HEK293 (cell line): ENCODE data around the gene BUD23.

Experiments
- CTCF ChIA-PET: fragments of 350-600 bp; formaldehyde crosslinking; extraction: SDS; loops from one replicate; lab custom pipeline; 2021; ENCODE audit warnings: antibody characterized with exemption; lab: Yijun Ruan, JAX
- POLR2A ChIA-PET: fragments of 300-600 bp; formaldehyde crosslinking; extraction: SDS; loops from one replicate; lab custom pipeline; 2020; ENCODE audit warnings: antibody characterized with exemption, inconsistent platforms; lab: Yijun Ruan, JAX
- H3K27ac ChIP-seq: fragments of 200-500 bp; sonication (Bioruptor generic); 2 replicates; pipeline ENCODE4 v1.5.1; 2014; ENCODE audit warnings: low read depth, low read length, control low read depth, inconsistent platforms; ENCODE audit errors: extremely low read depth
- H3K36me3 ChIP-seq, 2 experiments: fragments of 200-500 bp in 1 of 2; sonication (Bioruptor generic) in 1 of 2; 1 replicate in 1 of 2; 2 replicates in 1 of 2; pipeline ENCODE4 v1.5.1; 2014 to 2017; ENCODE audit warnings: inconsistent platforms in 2 of 2, low read length in 2 of 2; ENCODE audit not compliant: control insufficient read depth in 2 of 2, insufficient read depth in 1 of 2
- H3K4me1 ChIP-seq: fragments of 200-500 bp; sonication (Bioruptor generic); 2 replicates; pipeline ENCODE4 v1.5.1; 2014; ENCODE audit warnings: mild to moderate bottlenecking, low read length, inconsistent platforms; ENCODE audit not compliant: control insufficient read depth, insufficient read depth
- H3K4me3 ChIP-seq: 2 replicates; pipeline ENCODE4 v1.5.1; 2011; ENCODE audit warnings: low read depth, mild to moderate bottlenecking, control low read depth, low read length, moderate library complexity
- H3K9me3 ChIP-seq: fragments of 200-500 bp; sonication (Bioruptor generic); 2 replicates; pipeline ENCODE4 v1.5.1; 2014; ENCODE audit warnings: low read depth, low read length, inconsistent platforms; ENCODE audit not compliant: control insufficient read depth, insufficient read depth
- BCL11B ChIP-seq: fragments of 450-650 bp; formaldehyde crosslinking; IDR thresholded peaks from 2 replicates; pipeline ENCODE4 v1.5.1; 2016; ENCODE audit warnings: low read depth, missing biosample characterization, missing genetic modification characterization
- BCL6B ChIP-seq: fragments of 450-650 bp; formaldehyde crosslinking; IDR thresholded peaks from 2 replicates; pipeline ENCODE4 v1.5.1; 2017; ENCODE audit warnings: missing biosample characterization, missing genetic modification characterization
- EGR2 ChIP-seq: fragments of 450-650 bp; formaldehyde crosslinking; IDR thresholded peaks from 2 replicates; pipeline ENCODE4 v1.5.1; 2016; ENCODE audit warnings: low read depth, missing biosample characterization, missing genetic modification characterization
- HOXC10 ChIP-seq: sonication (generic); formaldehyde crosslinking; IDR thresholded peaks from 2 replicates; pipeline ENCODE4 v1.8.1; 2023; ENCODE audit warnings: mild to moderate bottlenecking, missing genetic modification reagents
- KLF1 ChIP-seq: fragments of 450-650 bp; formaldehyde crosslinking; IDR thresholded peaks from 2 replicates; pipeline ENCODE4 v1.5.1; 2016; ENCODE audit warnings: missing biosample characterization, missing genetic modification characterization
- OSR2 ChIP-seq: fragments of 450-650 bp; formaldehyde crosslinking; IDR thresholded peaks from 2 replicates; pipeline ENCODE4 v1.5.1; 2016; ENCODE audit warnings: missing biosample characterization, missing genetic modification characterization
- SCRT2 ChIP-seq: fragments of 450-650 bp; formaldehyde crosslinking; IDR thresholded peaks from 2 replicates; pipeline ENCODE4 v1.5.1; 2016; ENCODE audit warnings: missing biosample characterization, missing genetic modification characterization
- ZBTB20 ChIP-seq: fragments of 450-650 bp; formaldehyde crosslinking; IDR thresholded peaks from 2 replicates; pipeline ENCODE4 v1.5.1; 2016; ENCODE audit warnings: missing biosample characterization, missing genetic modification characterization
- ZBTB44 ChIP-seq: fragments of 450-650 bp; IDR thresholded peaks from 2 replicates; pipeline ENCODE4 v1.5.1; 2018; ENCODE audit warnings: missing biosample characterization, mild to moderate bottlenecking, missing genetic modification characterization
- ZBTB48 ChIP-seq: fragments of 450-650 bp; formaldehyde crosslinking; IDR thresholded peaks from 2 replicates; pipeline ENCODE4 v1.5.1; 2016; ENCODE audit warnings: missing biosample characterization, missing genetic modification characterization
- ZFHX2 ChIP-seq: fragments of 450-650 bp; formaldehyde crosslinking; conservative IDR thresholded peaks from 2 replicates; pipeline ENCODE4 v1.5.1; 2016; ENCODE audit warnings: missing biosample characterization, missing genetic modification characterization
- ZIC2 ChIP-seq: fragments of 450-650 bp; formaldehyde crosslinking; IDR thresholded peaks from 2 replicates; pipeline ENCODE4 v1.5.1; 2016; ENCODE audit warnings: missing biosample characterization, missing genetic modification characterization
- ZNF2 ChIP-seq: fragments of 450-650 bp; formaldehyde crosslinking; IDR thresholded peaks from 2 replicates; pipeline ENCODE4 v1.5.1; 2016; ENCODE audit warnings: missing biosample characterization, missing genetic modification characterization
- ZNF37A ChIP-seq: fragments of 450-650 bp; IDR thresholded peaks from 2 replicates; pipeline ENCODE4 v1.5.1; 2018; ENCODE audit warnings: missing biosample characterization, missing genetic modification characterization
- ZNF423 ChIP-seq: fragments of 450-650 bp; formaldehyde crosslinking; IDR thresholded peaks from 2 replicates; pipeline ENCODE4 v1.5.1; 2016; ENCODE audit warnings: missing biosample characterization, missing genetic modification characterization
- ZNF48 ChIP-seq: fragments of 450-650 bp; formaldehyde crosslinking; IDR thresholded peaks from 2 replicates; pipeline ENCODE4 v1.5.1; 2016; ENCODE audit warnings: missing biosample characterization, missing genetic modification characterization
- ZNF529 ChIP-seq: fragments of 450-650 bp; formaldehyde crosslinking; IDR thresholded peaks from 2 replicates; pipeline ENCODE4 v1.5.1; 2017; ENCODE audit warnings: missing genetic modification characterization, missing biosample characterization; ENCODE audit not compliant: insufficient replicate concordance
- ZNF549 ChIP-seq: fragments of 450-650 bp; IDR thresholded peaks from 2 replicates; pipeline ENCODE4 v1.5.1; 2018; ENCODE audit warnings: missing biosample characterization, missing genetic modification characterization, mild to moderate bottlenecking, inconsistent platforms, moderate library complexity
- ZNF658 ChIP-seq: fragments of 450-650 bp; formaldehyde crosslinking; IDR thresholded peaks from 2 replicates; pipeline ENCODE4; 2016; ENCODE audit warnings: missing biosample characterization, missing genetic modification characterization
- ZNF692 ChIP-seq: fragments of 450-650 bp; formaldehyde crosslinking; IDR thresholded peaks from 2 replicates; pipeline ENCODE4 v1.5.1; 2016; ENCODE audit warnings: missing biosample characterization, missing genetic modification characterization
- ZSCAN30 ChIP-seq: fragments of 450-650 bp; IDR thresholded peaks from 2 replicates; pipeline ENCODE4 v1.5.1; 2018; ENCODE audit warnings: missing biosample characterization, mild to moderate bottlenecking, missing genetic modification characterization, moderate library complexity
- TF ChIP-seq, protein P1 (sequence below): sonication (generic); formaldehyde crosslinking; IDR thresholded peaks from 2 replicates; pipeline ENCODE4 v1.8.1; 2022; ENCODE audit warnings: mild to moderate bottlenecking, moderate library complexity, missing genetic modification reagents
- TF ChIP-seq, protein P2 (sequence below): fragments of 450-650 bp; formaldehyde crosslinking; IDR thresholded peaks from 2 replicates; pipeline ENCODE4 v1.5.1; 2016; ENCODE audit warnings: missing biosample characterization, missing genetic modification characterization

Gene BUD23

GRCh38 chr7:73680501-73680900 lies 2.9 kb upstream of the BUD23 start:
- H3K9me3 ChIP-seq = no peaks in the 10 kb centered on the region
- H3K4me3 ChIP-seq = no peak overlapping the region
- no peak overlapping the region for H3K27ac ChIP-seq
- TF ChIP-seq KLF1 (peak; percentile 38; the same call in 1 of the 2 replicates), ZBTB20 (tag by site-specific recombination) (no peak)
- CTCF ChIA-PET = interaction anchor here (0.6 to 1.0 kb wide), 2 partner anchors 21 to 45 kb away, joined by 3 to 4 read pairs; no protein-coding TSS in a partner anchor
- H3K4me1 ChIP-seq = peaks cover 3% of the 10 kb centered on the region; the same call in 1 of the 2 replicates
- POLR2A ChIA-PET = interaction anchor here (0.5 to 0.6 kb wide), 3 partner anchors 37 to 152 kb away, joined by 3 read pairs; no protein-coding TSS in a partner anchor
- H3K36me3 ChIP-seq = peaks cover 0 to 19% of the 10 kb centered on the region in 2 experiments; a peak in 1 of 3 replicates

- Histone ChIP-seq H3K36me3 (peaks cover 0 to 19% of the 10 kb centered on the region in 2 experiments; a peak in 1 of 3 replicates), H3K27ac (no peak overlapping the region), H3K9me3 (no peaks in the 10 kb centered on the region), H3K4me3 (no peak overlapping the region), H3K4me1 (peaks cover 3% of the 10 kb centered on the region; the same call in 1 of the 2 replicates)
- ChIA-PET CTCF (interaction anchor here (0.6 to 1.0 kb wide), 2 partner anchors 20 to 45 kb away, joined by 3 to 4 read pairs; no protein-coding TSS in a partner anchor), POLR2A (interaction anchor here (0.5 to 0.6 kb wide), 2 partner anchors 52 to 152 kb away, joined by 3 read pairs; no protein-coding TSS in a partner anchor)
- TF ChIP-seq ZNF529 (tag by site-specific recombination) (no peak), ZNF2 (tag by site-specific recombination) (no peak), BCL11B (no peak), SCRT2 (tag by site-specific recombination) (no peak), OSR2 (tag by site-specific recombination) (no peak), ZNF692 (tag by site-specific recombination) (no peak), BCL6B (tag by site-specific recombination) (no peak), ZNF48 (tag by site-specific recombination) (no peak), ZNF658 (tag by site-specific recombination) (no peak), ZBTB48 (tag by site-specific recombination) (no peak), ZNF37A (no peak), ZSCAN30 (no peak), HOXC10 (CRISPR knock-in tag) (no peak)
- TF ChIP-seq, protein P1, sequence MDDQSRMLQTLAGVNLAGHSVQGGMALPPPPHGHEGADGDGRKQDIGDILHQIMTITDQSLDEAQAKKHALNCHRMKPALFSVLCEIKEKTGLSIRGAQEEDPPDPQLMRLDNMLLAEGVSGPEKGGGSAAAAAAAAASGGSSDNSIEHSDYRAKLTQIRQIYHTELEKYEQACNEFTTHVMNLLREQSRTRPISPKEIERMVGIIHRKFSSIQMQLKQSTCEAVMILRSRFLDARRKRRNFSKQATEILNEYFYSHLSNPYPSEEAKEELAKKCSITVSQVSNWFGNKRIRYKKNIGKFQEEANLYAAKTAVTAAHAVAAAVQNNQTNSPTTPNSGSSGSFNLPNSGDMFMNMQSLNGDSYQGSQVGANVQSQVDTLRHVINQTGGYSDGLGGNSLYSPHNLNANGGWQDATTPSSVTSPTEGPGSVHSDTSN (CRISPR knock-in tag) = no peak
- TF ChIP-seq, protein P2, sequence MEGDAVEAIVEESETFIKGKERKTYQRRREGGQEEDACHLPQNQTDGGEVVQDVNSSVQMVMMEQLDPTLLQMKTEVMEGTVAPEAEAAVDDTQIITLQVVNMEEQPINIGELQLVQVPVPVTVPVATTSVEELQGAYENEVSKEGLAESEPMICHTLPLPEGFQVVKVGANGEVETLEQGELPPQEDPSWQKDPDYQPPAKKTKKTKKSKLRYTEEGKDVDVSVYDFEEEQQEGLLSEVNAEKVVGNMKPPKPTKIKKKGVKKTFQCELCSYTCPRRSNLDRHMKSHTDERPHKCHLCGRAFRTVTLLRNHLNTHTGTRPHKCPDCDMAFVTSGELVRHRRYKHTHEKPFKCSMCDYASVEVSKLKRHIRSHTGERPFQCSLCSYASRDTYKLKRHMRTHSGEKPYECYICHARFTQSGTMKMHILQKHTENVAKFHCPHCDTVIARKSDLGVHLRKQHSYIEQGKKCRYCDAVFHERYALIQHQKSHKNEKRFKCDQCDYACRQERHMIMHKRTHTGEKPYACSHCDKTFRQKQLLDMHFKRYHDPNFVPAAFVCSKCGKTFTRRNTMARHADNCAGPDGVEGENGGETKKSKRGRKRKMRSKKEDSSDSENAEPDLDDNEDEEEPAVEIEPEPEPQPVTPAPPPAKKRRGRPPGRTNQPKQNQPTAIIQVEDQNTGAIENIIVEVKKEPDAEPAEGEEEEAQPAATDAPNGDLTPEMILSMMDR (tag by site-specific recombination) = no peak
Measured at GRCh38 chr7:73681031-73681430, 2.4 kb upstream of the BUD23 start.

GRCh38 chr7:73682745-73683055 lies 697 bp upstream of the BUD23 start:
- Histone ChIP-seq H3K4me1 (peaks cover 3% of the 10 kb centered on the region; the same call in 1 of the 2 replicates), H3K4me3 (peak overlapping the region; percentile 91), H3K27ac (peak overlapping the region; percentile 79), H3K36me3 (peaks cover 3 to 33% of the 10 kb centered on the region in 2 experiments; a peak in 2 of 3 replicates), H3K9me3 (no peaks in the 10 kb centered on the region)
- TF ChIP-seq ZNF423 (tag by site-specific recombination) (no peak), ZFHX2 (tag by site-specific recombination) (peak; percentile 54), ZNF549 (tag by site-specific recombination) (no peak), ZBTB44 (no peak), ZIC2 (tag by site-specific recombination) (0 out of 2 replicates have a peak, but pooled peaks have one; percentile 12), EGR2 (tag by site-specific recombination) (peak; percentile 14; the same call in 1 of the 2 replicates)
- ChIA-PET CTCF (no interaction called here), POLR2A (no interaction called here)
